COR-L47 (cell line): ENCODE results near the gene LRBA.

ENCODE experiments used
- DNase-seq: peaks from one replicate; lab custom pipeline; 2025; lab: John Stamatoyannopoulos, UW

The LRBA gene

DNA sequence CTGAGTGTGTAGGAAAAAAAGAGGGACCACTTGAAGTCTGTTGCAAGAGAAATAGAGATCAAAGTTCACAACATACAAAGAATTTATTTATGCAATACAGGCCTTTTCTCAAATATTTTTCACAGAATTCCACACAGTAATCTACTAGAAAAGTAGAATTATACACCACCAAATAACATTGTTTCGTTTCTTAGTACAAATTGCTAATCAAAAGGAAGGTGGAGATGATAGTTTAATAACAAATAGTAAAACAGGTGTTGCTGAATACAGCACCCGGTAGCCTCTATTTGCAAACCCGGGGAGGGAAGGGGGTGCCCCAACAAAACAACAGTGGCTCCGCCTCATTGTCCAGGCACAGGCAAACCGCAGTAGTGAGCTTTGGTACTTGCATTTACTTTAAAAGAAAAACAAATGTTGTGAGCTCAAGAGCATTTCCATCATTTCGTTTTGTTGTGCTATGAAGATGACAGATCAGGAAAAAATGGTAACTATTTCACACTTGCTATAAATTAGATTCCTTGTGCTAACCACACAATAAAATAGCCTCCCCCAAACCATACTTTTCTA is 750.4 kb downstream of the LRBA start:
- DNase-seq: no peak

GRCh38 chr4:150262611-150263010 is 752.5 kb downstream of the LRBA start:
- no peak for DNase-seq

DNA sequence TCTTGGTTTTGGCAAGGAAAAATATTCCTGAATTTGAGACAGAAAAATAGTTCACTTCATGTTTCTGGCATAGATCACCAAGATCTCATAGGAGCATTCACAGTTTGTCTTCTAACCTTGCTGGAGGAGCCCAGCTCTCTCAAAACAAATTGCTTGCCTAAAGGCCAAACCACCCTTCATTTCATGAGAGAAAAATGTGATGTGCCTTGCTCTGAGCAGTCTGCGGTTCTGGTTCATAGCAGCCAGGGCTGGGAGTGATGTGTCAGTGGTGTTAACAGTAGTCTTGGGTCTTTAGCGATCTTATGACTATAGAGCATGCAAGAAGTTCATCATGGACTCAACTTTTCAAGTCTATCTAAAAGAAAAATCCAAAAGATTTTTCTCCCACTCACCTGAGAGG is 753.5 kb downstream of the LRBA start:
- no peak for DNase-seq

- DNase-seq: no peak
These were observed 755.1 kb downstream of the LRBA start for GRCh38 chr4:150259861-150260567.

DNA sequence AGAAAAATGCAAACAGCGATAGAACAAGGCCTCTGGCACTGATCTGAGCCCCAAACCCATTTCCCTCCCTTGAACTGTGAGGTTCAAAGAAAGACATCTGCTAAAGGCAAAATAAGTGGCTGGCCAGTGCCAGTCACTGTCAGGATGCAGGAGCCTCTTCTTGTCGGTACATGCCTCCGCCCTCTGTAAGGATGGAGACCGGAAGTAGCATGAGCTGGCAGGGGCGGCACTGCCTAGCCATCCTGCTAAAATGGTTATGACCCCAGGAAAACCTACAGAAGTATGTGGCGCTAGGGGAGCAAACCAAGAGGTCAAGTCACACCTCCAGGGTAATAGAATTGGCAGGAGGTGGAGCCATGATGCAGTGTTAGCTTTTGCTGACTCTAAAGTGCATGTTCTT is 756.5 kb downstream of the LRBA start:
- DNase-seq: no peak

DNA sequence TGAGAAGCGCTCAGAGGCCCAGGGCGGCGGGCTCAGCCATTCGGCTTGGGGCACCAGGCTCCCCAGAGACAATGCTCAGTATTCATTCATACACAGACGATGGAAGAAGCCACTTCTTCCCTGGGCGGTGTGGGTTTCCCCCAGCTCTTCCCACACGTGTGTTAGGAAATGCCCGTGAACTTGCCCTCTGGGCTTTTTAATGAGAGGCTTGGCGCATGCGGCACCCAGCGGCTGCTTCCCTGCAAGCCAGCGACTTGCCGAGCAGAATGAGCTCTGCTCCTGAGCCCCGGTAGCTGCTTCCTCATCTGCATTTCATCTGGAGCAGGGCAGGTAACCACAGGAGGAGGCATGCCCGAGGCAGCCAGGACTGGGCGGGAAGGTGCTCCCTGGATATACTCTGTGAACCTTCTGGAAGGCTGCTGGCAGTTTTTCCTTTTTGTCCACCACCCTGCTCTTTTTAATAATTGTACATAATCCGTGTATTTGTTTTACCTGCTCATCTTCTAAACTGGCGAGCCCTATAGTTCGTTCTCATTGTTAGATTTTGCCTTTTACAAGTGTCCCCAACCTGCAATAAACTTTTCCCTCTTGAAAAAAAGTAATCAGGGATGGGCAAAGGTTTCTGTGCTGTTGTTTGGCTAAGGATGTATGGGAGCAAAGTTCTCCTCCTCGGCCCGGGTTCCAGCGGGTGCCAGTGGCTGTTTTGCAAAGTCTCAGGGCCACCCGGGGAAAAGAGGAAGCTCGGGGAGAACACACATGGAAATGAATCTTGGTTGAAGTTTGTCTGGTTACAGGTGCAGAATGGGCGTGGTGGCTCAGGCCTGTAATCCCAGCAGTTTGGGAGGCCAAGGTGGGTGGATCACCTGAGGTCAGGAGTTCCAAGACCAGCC is 758.0 kb downstream of the LRBA start:
- no peak for DNase-seq

GRCh38 chr4:150256225-150256620 is 758.9 kb downstream of the LRBA start:
- DNase-seq: no peak

GRCh38 chr4:150255610-150256224 is 759.4 kb downstream of the LRBA start:
- DNase-seq: no peak

DNA sequence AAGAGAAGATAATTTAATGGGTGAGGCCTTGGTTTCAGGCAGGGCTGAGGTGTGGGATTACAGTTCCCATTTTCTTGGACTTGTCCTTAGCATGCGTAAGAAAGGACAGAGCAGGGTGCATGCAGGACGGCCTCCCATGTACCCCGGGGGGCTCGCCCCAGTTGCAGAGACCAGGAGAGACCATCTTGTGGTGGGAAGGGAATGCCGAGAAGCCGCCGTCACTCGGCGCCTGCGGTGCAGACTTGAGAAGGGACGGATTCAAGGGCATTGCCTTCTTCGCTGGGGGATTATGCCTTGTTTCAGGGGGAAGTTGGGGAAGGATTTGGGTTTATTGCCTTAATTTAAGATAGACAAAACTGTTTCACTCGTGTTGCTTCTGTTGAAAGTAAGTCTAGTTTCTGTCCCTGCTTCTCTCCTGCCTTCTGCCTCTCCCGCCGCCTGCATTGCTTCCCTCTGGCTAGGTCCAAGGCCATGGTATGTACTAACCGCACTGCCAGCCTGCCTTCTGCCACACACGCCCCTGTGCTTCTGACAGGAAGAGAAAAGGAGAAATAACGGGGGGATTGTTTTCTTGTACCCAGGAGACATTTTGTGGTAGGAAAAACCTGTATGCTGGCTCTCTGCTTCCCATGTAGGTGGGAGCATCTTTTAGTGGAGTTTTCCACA is 761.0 kb downstream of the LRBA start:
- DNase-seq: no peak

DNA sequence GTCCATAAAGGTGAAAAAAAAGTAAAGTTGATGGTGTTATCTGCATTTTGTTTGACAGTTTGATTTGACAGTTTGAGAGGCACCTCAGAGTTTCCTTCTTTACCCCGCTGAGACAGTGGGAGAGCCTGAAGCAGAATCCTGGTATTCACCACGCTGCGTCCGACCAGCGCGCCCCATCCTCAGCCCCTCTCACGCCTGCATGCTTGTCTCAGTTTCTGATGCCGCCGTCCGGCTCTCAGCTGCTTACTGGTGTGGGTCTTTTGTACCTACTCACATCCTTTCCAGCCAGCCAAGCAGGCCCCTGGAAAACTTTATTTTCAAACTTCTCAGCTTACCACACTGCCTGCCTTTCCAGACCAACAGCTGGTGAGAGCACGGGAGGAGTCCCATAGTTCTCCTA is 761.7 kb downstream of the LRBA start:
- DNase-seq: no peak

DNA sequence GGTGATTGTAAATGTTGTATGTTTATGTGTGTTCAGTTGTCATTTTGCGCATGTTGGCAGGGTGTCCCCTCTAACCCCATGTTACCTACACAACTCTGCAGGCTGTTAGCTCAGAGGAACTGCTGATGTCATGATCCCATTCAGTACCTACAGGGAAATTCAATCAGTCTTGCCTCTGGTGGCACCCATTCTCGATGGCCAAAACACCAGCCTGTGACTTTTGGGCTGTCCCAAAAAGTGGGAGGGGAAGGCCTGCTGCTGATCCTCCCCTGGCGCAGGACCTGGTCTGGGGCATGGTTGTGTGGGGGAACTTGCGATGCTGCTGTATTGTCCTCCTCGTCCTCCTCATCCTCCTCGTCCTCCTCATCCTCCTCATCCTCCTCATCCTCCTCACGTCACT is 762.3 kb downstream of the LRBA start:
- DNase-seq: no peak

DNA sequence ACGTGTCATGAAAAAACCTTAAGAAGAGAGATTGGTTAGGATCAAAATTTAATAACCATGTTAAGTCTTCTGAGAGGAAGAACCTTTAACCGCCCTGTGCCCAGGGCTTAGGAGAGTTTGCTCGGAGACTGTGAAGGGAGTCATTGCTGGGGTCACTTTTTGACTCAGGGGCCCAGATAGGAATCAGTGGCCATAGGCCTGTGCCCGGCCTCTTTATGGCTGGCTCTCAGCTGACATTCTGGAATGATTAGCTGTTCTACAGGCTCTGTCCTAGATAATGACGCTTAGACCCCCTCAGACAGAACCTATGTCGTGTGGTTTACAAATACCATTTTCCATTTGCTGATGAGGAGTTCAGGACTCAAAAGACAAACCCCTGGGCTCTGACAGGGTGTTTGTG is 762.8 kb downstream of the LRBA start:
- DNase-seq: no peak

DNA sequence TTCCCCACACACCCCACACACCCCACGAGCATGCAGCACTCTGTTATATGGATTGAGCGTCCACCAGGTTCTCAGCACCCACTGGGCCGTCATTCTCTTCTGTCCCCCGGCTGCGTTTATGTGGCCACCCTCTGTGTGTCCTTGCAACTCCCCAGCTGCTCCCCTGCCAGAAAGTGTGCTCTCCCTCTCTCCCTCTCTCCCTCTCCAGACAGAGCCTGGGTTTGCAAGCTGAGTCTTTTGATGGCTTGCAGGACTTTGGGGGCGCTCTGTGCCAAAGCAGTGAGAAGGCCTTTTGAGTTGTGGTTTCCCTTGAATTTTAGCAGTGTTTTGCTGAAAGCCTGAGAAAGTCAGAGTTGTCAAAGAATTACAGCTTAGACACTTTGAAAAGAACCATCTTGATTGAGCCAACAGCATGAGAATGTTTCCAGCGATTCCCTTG is 763.3 kb downstream of the LRBA start:
- no peak for DNase-seq

- no peak for DNase-seq
These were observed 764.0 kb downstream of the LRBA start for GRCh38 chr4:150250998-150251651.

DNA sequence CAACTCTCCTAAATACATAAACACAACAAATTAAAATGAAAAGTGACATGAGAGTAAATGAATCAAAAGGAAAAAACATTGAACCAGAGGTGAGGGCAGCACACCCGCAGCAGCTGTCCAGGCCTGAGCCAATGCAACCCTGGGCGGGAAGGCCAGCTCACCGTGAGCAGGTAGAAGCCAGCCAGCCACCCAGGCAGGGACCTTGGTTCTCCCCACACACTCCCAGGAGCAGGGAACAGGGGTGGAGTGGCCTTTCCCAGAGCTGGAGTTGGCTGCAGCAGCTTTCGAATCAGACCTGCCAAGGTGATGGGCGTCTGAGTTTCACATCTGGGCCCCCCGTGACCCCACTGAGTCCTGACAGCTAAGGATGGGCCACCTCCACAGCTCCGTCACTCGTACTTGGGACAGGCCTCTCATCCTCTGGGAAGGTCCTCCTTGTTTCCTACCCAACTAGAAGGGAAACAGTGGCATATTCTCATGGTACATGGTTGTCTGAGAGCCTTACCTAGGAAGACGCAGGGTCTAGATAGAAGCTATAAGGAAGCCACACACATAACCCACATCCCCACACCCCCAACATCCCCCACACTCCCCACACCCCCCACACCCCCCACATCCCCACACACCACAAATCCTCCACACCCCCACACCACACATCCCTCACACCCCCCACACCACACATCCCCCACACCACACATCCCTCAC is 764.6 kb downstream of the LRBA start:
- DNase-seq: no peak

DNA sequence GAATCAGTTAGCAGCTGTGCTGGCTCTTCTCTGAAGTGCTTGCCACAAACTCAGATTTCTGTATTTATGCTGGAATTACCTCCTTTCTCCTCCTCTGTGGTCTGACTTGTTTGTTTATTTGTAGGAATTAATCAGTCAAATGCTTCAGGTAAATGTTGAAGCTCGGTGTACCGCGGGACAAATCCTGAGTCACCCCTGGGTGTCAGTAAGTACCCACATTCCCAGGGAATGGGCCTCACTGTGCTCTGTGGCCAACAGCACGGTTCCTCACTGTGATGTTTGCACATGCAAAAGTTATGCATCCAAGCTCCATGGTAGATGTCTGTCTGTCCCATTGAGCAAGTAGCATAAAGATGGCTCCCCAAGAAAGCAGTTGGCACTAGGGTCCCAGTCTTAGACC is 766.9 kb downstream of the LRBA start:
- no peak for DNase-seq

DNA sequence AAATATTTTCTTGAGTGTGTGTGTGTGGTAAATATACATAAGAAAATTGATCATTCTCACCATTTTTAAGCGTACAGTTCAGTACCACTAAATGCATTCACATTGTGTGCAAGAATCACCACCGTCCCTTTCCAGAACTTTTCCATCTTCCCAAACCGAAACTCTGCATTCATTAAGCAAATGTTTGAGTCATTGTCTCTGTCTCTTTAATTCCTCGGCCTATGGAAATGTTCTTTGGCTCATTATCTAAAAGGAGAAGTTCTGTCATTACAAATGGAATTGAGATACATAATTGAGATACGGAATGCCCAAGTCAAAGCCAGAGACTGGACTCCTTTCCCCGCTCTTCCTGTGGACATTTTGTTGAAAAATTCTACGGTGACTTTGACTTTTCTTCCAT is 767.9 kb downstream of the LRBA start:
- no peak for DNase-seq

- peak; percentile 74 for DNase-seq
These were observed 770.5 kb downstream of the LRBA start for GRCh38 chr4:150244600-150244999.

DNA sequence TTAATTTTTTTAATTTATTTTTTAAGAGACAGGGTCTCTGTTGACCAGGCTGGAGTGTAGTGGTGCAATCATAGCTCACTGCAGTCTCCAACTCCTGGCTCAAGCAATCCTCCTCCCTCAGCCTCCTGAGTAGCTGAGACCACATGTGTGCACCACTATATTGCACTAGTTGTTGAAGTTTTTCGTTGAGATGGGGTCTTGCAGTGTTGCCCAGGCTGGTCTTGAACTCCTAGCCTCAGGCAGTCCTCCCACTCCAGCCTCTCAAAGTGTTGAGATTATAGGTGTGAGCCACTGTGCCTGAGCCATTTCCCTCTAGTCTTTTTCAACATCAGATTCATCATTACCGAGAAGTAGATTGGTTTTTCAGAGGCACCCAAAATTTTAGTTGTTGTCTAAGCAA is 771.2 kb downstream of the LRBA start:
- DNase-seq: no peak

DNA sequence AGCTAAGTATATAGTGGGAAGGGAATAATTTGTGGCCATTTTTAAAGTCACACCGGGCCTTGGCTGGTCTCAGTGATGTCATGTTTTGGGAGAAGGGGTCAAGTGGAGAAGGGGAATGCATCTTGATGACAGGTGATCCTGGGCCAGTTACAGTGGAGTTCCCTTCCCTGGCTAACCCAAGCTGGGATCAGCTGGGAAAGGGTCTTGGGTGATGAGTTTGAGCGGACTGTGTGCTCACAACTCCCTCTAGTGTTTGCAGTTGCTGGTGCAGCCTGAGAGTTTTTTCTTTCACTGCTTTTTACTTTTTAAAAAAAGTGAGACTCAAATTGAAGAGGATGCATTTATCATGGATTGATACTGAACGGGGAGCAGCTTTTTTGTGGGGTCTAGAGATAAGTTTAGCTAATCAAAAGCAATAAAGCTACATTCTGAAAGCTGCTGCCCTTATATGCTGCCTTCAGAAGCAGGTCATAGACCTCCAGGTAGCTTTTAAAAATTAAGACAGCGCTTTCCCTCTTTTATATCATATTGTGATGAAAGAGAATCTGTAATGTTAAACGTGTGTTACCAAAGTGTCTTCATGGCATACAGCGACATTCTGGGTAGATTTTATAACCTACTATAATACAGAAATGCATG is 772.1 kb downstream of the LRBA start:
- DNase-seq: peak; percentile 47
